NK-92 (cell line): ENCODE data around the gene VPS37C.

ENCODE experiments used
- DNase-seq: peaks from one replicate; lab custom pipeline; 2025; ENCODE audit not compliant: unreplicated experiment; lab: John Stamatoyannopoulos, UW

VPS37C gene

DNA sequence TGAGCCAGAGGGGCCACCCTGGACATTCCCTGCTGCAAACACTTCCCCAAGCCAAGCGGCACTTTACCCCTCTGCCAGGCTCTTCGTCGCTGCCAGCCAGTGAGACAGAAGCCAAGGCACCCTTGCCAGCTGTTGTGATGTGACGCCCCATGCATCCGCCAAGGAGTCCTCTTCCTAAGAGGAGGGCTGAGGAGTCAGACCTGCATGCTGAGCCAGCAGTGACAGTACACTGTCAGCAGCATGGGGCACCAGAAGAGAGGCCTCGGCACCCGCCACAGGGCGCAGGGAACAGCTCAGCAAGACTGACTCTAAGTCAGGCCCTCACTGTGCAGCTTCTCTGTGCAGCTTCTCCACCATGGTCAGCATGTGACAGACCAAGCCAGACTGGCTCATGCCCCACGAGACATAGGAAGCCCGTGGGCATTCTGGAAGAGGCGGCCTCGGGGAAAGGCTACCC is 26.4 kb downstream of the VPS37C start:
- no peak for DNase-seq

GRCh38 chr11:61133956-61134662 is 27.1 kb downstream of the VPS37C start:
- no peak for DNase-seq

GRCh38 chr11:61133145-61133544 is 28.1 kb downstream of the VPS37C start:
- no peak for DNase-seq

DNA sequence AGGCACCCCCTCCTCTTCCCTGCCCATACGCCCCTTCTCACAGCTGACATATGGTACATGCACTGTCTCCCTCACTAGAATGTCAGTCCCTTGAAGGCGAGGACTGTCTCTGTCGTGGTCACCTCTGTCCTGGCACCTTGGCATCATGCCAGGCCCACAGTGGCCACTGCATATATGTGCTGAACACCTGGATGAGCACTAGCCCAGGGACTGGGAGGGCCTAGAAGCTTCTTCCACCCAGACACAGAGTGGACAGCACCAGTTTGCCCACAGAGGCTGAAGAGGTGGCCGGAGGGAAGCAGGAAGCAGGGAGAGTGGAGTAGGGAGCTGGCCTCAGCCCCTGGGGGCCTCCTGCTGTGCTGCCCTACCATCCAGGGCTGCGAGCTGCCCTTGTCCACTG is 28.6 kb downstream of the VPS37C start:
- no peak for DNase-seq

GRCh38 chr11:61131998-61132555 is 29.1 kb downstream of the VPS37C start:
- DNase-seq, result no peak

DNA sequence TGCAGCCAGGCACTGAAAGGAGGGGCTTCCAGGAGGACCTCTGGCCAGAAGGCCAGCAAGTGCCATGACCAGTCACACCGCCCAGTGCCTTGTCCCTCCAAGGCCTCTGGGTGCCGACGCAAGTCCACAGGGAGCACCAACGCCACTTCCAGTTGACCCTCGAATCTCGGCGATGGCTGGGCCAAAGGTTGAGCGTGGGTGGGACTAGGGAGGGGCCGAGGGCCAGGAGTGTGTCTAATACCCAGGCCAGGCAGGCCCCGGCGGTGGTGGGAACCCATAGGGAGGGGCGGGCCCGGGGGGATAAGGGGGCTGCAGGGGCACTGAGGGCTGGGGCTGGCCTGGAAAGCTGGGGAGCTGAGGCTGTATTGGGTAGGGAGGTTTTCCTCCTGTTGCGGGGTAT is 29.6 kb downstream of the VPS37C start:
- DNase-seq, result no peak

- DNase-seq, result no peak
Measured at GRCh38 chr11:61131186-61131585, 30.0 kb downstream of the VPS37C start.

DNA sequence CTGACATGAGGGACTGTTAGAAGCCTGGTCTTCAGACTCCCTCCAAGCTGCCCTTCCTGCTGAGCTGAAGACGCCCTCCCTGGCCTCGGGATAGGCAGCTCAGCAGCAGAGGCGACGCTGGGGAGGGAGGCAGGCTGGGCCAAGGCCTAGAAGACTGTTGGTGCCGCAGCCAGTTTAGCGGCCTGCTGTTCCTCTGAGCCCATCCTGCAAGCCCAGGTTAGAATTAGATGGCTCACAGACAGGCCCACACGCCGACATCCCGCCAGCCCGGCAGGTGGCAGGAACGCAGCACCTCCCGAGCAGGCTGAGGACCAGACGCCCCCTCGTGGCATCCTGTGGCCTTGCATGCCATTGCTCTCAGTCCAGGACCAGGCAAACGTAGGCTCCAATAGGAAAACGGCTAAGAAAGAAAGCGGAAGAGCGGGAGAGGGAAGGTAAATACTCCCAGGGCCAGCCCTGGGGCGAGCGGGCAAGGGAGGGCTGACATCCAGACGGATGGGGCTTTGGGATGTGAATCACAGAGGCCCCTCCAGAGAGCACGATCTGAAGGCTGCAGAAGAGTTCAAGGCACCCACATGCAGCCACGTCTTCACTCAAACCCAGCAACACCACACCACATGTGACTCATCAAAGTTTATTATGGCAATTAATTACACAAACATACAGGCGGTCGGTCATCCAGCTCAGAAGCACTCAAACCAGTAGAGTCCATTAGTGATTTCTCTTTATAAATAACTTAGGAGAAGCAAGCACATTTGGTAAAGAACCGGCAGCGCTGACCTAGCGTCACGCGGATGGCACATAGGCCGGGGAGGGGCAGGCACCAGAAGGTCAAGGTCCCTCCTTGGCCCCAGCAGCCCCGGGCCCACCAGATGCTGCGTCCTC is 31.3 kb downstream of the VPS37C start:
- DNase-seq, result no peak

DNA sequence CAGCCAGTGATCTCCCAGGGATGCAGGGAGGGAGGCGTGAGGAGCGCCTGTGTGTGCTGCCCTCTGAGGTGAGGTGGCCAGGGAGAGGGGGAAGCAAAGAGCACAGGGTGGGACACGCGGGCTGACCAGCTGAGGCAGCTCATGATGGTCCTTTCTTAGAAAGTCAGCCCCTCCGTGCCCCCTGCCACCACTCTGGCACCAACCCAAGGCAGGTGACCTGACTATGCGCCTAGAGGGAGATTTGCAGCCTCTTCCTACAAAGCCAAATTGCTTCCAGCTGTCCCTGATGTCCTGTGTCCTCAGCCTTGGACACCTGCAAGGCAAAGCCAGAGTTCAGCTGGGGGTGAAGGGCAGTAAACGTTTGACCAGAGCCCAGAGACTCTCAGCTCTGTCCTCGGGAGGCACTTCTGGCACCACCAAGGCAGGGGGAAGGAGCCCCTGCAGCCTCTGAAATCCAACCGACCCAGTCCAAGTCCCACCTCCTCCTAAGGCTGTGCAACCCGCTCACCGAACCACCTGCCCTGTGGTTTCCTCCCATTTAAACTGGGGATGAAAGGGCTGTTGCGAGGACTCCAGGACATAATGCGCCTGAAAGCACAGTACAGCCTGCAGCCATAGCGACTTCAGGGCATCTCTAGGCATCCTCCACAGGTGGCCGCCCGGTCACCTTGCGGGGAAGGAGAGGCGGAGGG is 32.1 kb downstream of the VPS37C start:
- no peak for DNase-seq

DNA sequence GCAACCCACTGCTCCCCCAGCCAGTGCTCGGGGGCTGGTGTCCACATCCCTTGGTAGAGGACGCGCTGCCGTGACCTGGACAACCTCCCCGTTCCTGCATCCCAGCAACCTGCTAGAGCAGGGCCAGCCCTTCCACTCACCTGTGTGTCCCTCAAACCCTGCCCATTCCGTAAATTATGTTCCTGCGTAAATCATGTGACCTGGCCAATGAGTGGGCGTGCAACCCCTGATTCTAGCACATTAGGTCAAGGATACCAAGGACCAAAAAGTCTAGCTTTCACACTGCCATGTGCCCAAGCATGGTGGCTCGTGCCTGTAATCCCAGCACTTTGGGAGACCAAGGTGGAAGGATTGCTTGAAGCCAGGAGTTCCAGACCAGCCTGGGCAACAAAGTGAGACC is 33.2 kb downstream of the VPS37C start:
- no peak for DNase-seq

DNA sequence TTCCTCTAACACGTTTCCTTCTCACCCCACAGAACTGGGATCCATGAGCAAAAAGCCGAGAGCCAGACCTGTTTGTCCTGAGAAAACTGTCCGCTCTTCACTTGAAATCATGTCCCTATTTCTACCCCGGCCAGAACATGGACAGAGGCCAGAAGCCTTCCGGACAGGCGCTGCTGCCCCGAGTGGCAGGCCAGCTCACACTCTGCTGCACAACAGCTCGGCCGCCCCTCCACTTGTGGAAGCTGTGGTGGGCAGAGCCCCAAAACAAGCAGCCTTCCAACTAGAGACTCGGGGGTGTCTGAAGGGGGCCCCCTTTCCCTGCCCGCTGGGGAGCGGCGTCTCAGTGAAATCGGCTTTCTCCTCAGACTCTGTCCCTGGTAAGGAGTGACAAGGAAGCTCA is 35.0 kb downstream of the VPS37C start:
- DNase-seq, result no peak

DNA sequence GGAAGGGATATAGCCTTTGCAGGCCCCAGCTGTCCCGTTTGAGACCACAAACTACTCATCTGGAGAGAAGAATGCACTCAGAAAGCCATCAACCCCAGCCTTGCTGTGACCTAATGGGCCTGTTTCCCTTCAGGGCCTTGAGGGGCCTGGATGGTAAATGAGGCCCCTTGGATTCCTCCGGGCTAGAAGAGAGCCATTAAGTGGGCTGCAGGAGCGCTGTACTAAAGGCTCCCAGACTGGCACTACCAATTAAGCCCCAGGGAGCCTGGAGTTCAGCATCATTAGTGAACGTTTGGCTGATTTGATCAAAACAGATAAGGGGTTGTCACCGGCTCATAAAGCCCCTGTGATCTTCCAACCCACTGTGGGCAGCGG is 35.9 kb downstream of the VPS37C start:
- DNase-seq, result no peak

DNA sequence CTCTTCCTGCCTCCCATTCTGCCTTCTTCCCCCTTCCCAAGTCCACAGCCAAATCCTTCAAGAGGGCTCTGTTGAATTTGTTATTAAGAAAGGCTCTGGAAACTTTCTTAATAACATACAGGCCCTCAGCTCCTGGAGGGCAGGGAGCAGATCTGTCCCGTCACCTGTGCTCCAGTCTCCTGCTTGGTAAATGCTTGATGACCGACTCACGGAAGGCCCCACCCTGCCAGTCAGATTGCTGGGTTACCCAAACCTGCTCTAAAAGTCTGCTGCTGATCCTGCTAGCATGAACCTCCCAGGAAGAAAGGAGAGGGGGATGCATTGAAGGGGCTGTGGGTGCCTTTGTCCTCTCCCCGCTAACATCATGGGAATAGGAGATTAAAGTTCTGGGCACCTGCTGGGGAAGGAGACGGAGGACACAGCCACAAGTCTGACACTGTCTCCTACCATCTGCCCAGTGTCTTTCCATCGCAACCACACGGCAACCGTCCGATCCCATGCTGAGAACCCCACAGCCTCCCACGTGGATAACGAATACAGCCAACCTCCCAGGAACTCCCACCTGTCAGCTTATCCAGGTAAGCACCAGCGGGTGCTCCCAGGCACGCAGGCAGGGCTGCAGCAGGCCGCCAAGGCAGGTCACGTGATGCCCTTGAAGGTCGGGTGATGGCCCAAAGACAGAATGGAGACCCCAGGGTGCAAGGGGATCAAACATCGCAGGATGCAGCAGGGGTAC is 36.5 kb downstream of the VPS37C start:
- DNase-seq, result no peak

DNA sequence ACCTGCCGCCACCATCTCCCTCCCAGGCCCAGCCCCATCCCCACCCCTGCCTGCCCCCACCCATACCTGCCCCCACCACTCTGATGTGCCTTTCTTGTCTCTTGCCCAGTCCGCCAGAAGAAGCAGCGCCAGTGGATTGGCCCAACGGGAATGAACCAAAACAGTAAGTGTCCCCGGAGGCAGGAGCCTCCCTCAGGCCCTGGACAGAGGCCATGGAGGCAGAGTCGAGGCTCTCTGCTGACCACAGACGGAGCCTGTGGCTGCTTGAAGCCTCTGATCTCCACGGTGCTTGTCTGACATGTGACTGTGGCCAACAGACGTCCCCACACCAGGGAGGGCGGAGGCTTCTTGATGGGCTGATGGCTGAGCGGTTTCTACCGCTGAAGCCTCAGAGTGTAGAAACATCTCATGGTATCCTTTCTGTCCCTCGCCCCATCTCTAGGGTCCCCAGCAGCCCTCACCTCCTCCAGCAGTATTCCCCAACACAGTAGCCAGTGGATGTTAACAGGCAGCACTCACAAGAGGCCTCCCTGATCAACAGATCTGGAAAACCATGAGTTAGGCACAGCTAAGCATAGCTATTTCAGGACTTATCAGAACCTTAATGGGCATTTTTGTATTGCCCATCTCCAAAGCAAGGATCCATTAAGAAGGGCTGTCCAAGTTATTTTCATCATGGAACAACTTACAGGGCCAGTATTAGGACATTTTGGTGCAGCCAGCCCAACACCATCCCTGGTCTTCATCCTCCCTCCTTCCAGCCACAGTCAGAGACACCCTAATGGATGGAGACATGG is 37.3 kb downstream of the VPS37C start:
- DNase-seq, result no peak

DNA sequence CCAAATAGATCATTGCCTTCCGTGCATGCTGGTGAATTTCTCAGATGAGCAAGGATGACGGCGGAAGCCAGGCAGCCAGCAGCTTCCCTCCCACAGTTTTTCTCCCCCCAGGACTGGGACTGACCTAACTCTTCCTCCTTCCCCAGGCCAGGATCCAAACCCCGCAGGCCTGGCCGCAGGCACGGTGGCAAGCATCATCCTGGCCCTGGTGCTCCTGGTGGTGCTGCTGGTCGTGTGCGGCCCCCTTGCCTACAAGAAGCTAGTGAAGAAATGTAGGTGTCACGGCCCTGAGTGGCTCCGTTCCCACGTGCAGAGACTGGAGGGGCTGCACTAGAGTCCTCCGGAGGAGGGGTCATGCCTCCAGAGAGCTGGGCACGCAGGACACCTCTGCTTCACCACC is 38.5 kb downstream of the VPS37C start:
- DNase-seq, result no peak

DNA sequence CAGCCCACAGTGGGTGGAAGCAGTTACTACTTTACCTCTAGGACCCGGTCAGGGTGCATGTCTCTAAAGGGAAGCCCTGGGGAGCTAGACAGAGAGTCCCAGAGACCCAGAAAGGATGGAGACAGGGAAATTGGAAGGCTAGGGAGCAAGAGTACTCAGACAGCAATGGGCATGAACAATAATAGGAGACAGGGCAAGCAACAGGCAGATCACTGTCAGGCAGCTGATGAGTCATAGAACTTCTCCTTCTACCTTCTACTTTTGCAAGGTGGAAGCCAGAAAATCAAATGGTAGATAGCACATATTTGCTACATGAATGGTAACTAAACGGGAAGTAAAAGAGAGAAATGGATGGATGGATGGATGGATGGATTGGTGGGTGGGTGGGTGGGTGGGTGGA is 39.3 kb downstream of the VPS37C start:
- DNase-seq, result no peak

DNA sequence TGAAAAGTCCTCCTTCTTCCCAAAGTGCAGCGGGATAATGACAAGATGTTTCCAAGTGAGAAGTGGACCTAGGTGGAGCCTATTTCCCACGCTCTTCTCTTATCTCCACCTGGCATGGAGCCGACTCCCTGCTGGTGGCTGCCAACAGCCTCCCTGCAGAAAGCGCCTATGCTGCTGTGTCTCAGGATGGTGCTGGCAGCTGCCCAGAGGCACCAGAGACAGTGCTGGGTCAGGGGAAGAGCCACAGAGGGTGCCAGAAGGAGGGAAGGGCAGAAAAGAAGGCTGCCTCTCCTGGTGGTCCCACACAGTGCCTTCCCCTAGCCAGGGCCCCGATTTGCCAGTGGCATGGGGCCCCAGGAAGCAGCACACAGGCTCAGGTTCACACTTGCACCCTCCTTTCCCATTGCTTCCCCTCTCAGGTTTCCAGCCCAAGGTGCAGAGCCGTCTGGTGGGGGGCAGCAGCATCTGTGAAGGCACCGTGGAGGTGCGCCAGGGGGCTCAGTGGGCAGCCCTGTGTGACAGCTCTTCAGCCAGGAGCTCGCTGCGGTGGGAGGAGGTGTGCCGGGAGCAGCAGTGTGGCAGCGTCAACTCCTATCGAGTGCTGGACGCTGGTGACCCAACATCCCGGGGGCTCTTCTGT is 39.9 kb downstream of the VPS37C start:
- no peak for DNase-seq

GRCh38 chr11:61120706-61121191 is 40.5 kb downstream of the VPS37C start:
- no peak for DNase-seq

DNA sequence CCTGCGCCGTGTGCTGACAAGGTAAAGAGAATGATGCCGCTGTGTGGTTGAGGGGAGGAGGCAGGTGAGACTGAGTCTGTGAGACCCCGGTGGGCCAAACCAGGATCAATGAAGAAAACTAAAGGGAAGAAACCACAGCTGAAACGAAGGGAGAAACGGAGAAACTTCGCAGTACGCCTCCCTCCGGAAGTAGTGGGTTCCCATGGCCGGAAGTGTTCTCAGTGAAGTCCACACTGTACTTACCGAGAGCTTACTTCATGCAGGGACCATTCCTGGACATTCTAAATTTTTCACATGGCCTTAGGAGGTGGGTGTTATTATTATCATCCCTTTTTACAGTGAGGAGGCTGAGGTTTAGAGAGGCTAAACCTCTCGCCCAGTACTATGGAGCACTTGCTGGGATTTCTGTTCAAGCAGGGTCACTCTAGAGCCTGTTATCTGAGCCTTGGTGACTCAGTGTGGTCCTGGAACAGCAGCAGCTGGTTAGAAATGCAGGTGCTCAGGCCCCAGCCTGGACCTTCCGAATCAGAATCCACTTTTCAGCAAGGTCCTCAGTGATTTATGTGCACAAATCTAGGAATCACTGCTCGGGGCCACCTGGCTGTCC is 41.0 kb downstream of the VPS37C start:
- DNase-seq, result no peak
